Measurements from ENCODE around the gene ODR4.
A peak's percentile ranks its signal among the peaks of the same experiment; 100 is the strongest.
"Not testable (repeated sequence)": the region's sequence is repeated elsewhere in the genome, so short reads cannot be mapped to it uniquely, and the experiment has no call there.

Gene ODR4

DNA sequence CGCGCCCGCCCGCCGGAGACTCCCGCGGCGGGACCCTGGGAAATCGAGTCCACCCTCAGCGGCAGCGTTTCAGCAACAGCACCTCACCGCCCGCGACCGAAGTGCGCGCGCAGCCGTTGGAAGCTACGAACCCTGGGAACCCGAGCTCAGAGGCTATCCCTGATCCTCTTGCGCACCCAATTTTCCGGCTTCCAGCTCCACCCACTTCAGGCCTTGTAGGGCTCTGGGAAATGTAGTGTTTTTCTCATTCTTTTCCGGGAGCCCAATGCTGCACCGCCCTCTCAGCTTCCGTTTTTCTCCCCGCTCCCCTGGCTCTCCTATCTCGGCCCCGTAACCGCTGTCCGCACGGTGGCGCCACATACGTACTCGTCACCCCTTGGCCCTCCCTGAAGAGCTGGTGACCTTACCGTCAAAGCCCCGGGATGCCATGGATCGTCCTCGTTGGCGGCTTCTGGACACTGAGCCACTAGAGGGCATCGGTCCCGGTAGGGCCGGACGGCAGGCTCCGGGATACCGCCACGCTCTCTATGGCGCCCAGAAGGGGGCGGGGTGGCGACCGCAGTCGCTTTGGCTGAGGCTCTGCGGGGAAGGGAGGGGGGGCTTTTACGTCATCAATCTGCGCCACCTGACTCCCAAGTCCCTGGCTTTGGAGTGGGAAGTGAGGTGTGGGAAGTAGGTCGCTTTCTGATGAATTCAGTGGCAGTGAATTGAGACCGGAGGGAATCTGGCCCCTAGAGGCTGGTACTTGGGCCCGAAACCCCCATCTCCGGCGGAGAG lies at the start of gene ODR4, which contains the start of gene TPR:
ODR4 (plus strand) TSS at position 687 of the 777 bp plus-strand sequence. CDS start 3,948 bp downstream, outside the sequence.
TPR (minus strand) TSS at position 102 of the 777 bp plus-strand sequence. CDS start 225 bp downstream, outside the sequence.
- Histone ChIP-seq H3K36me3 (ENCODE audit: control insufficient read depth, insufficient read depth, low read length) (peaks cover 45% of the 10 kb centered on the region), H3K27ac (ENCODE audit: low read depth, low read length) (peak within 1 kb of the TSS; percentile 99)

GRCh38 chr1:186326009-186326408 lies 49.6 kb upstream of the ODR4 start:
- Histone ChIP-seq H3K27ac (ENCODE audit: low read depth, low read length) (no peak overlapping the region), H3K36me3 (ENCODE audit: control insufficient read depth, insufficient read depth, low read length) (peaks cover 95% of the 10 kb centered on the region), H3K9ac (ENCODE audit: low read depth, low read length) (no peak overlapping the region), H3K27me3 (ENCODE audit: control insufficient read depth, insufficient read depth, low read length) (no peaks in the 10 kb centered on the region), H3K4me1 (ENCODE audit: control insufficient read depth, insufficient read depth, low read length) (no peaks in the 10 kb centered on the region), H3K4me3 (ENCODE audit: low read depth, low read length) (no peak overlapping the region), H3K9me3 (ENCODE audit: control insufficient read depth, insufficient read depth, low read length) (no peaks in the 10 kb centered on the region)

More for the DNA sequence above, at the start of gene ODR4, which contains the start of gene TPR:
- peaks cover 4% of the 10 kb centered on the region; the same call in 1 of the 2 replicates for H3K4me1 ChIP-seq (ENCODE audit: control insufficient read depth, insufficient read depth, low read length)
- no peaks in the 10 kb centered on the region for H3K27me3 ChIP-seq (ENCODE audit: control insufficient read depth, insufficient read depth, low read length)
- H3K9me3 ChIP-seq (ENCODE audit: control insufficient read depth, insufficient read depth, low read length): no peaks in the 10 kb centered on the region
- peak within 1 kb of the TSS; percentile 95 for H3K9ac ChIP-seq (ENCODE audit: low read depth, low read length)
- H3K4me3 ChIP-seq (ENCODE audit: low read depth, low read length): peak within 1 kb of the TSS; percentile 97

- Histone ChIP-seq H3K36me3 (ENCODE audit: control insufficient read depth, insufficient read depth, low read length) (peaks cover 95% of the 10 kb centered on the region), H3K27ac (ENCODE audit: low read depth, low read length) (no peak overlapping the region), H3K9me3 (ENCODE audit: control insufficient read depth, insufficient read depth, low read length) (no peaks in the 10 kb centered on the region), H3K9ac (ENCODE audit: low read depth, low read length) (no peak overlapping the region), H3K4me1 (ENCODE audit: control insufficient read depth, insufficient read depth, low read length) (no peaks in the 10 kb centered on the region), H3K27me3 (ENCODE audit: control insufficient read depth, insufficient read depth, low read length) (no peaks in the 10 kb centered on the region), H3K4me3 (ENCODE audit: low read depth, low read length) (no peak overlapping the region)
Observed at GRCh38 chr1:186327331-186327730, 48.3 kb upstream of the ODR4 start.

- Histone ChIP-seq H3K9me3 (ENCODE audit: control insufficient read depth, insufficient read depth, low read length) (no peaks in the 10 kb centered on the region), H3K27ac (ENCODE audit: low read depth, low read length) (no peak overlapping the region), H3K27me3 (ENCODE audit: control insufficient read depth, insufficient read depth, low read length) (no peaks in the 10 kb centered on the region), H3K4me3 (ENCODE audit: low read depth, low read length) (no peak overlapping the region), H3K9ac (ENCODE audit: low read depth, low read length) (no peak overlapping the region), H3K4me1 (ENCODE audit: control insufficient read depth, insufficient read depth, low read length) (no peaks in the 10 kb centered on the region), H3K36me3 (ENCODE audit: control insufficient read depth, insufficient read depth, low read length) (peaks cover 96% of the 10 kb centered on the region)
Observed at GRCh38 chr1:186330758-186331157, 44.9 kb upstream of the ODR4 start.

- no peak overlapping the region for H3K9ac ChIP-seq (ENCODE audit: low read depth, low read length)
- no peak overlapping the region for H3K4me3 ChIP-seq (ENCODE audit: low read depth, low read length)
- H3K36me3 ChIP-seq (ENCODE audit: control insufficient read depth, insufficient read depth, low read length): peaks cover 98% of the 10 kb centered on the region
- no peak overlapping the region for H3K27ac ChIP-seq (ENCODE audit: low read depth, low read length)
- no peaks in the 10 kb centered on the region for H3K4me1 ChIP-seq (ENCODE audit: control insufficient read depth, insufficient read depth, low read length)
- H3K27me3 ChIP-seq (ENCODE audit: control insufficient read depth, insufficient read depth, low read length): no peaks in the 10 kb centered on the region
- H3K9me3 ChIP-seq (ENCODE audit: control insufficient read depth, insufficient read depth, low read length): no peaks in the 10 kb centered on the region
Observed at GRCh38 chr1:186337554-186337953, 38.1 kb upstream of the ODR4 start.

GRCh38 chr1:186340772-186341171 lies 34.9 kb upstream of the ODR4 start:
- no peaks in the 10 kb centered on the region for H3K27me3 ChIP-seq (ENCODE audit: control insufficient read depth, insufficient read depth, low read length)
- no peaks in the 10 kb centered on the region for H3K4me1 ChIP-seq (ENCODE audit: control insufficient read depth, insufficient read depth, low read length)
- peaks cover 98% of the 10 kb centered on the region for H3K36me3 ChIP-seq (ENCODE audit: control insufficient read depth, insufficient read depth, low read length)
- no peak overlapping the region for H3K9ac ChIP-seq (ENCODE audit: low read depth, low read length)
- no peak overlapping the region for H3K4me3 ChIP-seq (ENCODE audit: low read depth, low read length)
- H3K9me3 ChIP-seq (ENCODE audit: control insufficient read depth, insufficient read depth, low read length): no peaks in the 10 kb centered on the region
- no peak overlapping the region for H3K27ac ChIP-seq (ENCODE audit: low read depth, low read length)

DNA sequence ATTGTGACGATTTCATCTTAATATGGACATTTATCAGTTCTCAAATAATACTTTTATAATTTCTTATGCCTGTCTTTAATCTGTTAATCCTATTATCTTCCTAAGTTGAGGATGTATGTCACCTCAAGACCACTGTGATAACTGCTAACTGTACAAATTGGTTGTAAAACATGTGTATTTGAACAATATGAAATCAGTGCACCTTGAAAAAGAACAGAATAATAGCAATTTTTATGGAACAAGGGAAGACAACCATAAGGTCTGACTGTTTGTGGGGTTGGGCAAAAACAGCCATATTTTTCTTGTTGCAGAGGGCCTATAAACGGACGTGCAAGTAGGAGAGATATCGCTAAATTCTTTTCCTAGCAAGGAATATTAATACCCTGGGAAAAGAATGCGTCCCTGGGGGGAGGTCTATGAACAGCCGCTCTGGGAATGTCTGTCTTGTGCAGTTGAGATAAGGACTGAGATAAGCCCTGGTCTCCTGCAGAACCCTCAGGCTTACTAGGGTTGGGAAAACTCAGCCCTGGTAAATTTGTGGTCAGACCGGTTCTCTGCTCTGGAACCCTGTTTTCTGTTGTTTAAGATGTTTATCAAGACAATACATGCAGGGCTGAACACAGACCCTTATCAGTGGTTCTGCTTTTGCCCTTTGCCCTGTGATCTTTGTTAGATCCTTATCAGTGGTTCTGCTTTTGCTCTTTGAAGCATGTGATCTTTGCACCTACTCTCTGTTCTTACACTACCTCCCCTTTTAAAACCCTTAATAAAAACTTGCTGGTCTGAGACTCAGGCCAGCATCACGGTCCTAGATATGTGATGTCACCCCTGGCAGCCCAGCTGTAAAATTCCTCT lies 27.6 kb upstream of the ODR4 start:
- H3K4me1 ChIP-seq (ENCODE audit: control insufficient read depth, insufficient read depth, low read length); H3K9ac ChIP-seq (ENCODE audit: low read depth, low read length); H3K27ac ChIP-seq (ENCODE audit: low read depth, low read length); H3K4me3 ChIP-seq (ENCODE audit: low read depth, low read length); H3K9me3 ChIP-seq (ENCODE audit: control insufficient read depth, insufficient read depth, low read length); H3K27me3 ChIP-seq (ENCODE audit: control insufficient read depth, insufficient read depth, low read length): not testable (repeated sequence)
- peaks cover 97% of the 10 kb centered on the region for H3K36me3 ChIP-seq (ENCODE audit: control insufficient read depth, insufficient read depth, low read length)

DNA sequence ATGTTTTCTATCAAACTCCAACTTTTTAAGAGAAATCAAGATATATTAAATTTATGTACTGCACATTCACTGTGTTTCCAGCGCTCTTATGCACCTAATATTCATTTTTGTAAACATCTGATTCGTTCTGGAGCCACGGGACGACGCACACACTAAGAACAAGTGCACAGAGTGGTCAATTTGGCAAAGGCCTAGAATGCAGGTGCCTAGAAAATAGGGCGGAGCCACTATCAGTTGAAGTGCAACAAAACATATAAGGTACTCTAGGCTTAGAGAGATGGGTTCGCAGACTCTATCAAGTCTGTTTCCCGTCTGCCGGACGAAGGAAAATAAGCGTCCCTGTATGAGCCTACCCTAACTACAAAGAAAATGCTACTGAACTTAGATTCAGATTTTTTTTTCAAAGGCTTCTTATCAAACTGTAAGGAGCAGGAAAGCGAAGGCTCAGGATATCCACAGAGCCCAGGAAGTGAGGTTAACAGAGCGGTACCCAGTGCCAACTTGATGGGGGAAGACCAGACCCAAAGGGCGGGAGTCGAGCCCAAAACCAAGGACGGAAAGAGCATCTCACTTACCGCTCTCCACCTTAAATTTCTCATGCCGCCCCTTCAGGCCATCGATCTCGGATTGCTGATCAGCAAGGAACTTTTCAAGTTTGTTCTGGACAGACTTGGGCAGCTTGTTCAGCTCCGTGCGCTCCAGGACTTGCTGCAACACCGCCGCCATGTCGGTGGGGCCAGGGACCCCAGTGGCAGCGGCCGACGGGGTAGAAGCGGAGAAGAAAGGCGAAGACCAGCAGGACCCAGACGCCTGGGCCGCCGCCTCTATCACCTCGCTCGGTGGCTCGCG lies 1.1 kb upstream of the ODR4 start:
- Histone ChIP-seq H3K9me3 (ENCODE audit: control insufficient read depth, insufficient read depth, low read length) (no peaks in the 10 kb centered on the region), H3K27ac (ENCODE audit: low read depth, low read length) (peak overlapping the region; percentile 99), H3K36me3 (ENCODE audit: control insufficient read depth, insufficient read depth, low read length) (peaks cover 45% of the 10 kb centered on the region), H3K4me3 (ENCODE audit: low read depth, low read length) (peak overlapping the region; percentile 97), H3K9ac (ENCODE audit: low read depth, low read length) (peak overlapping the region; percentile 95), H3K4me1 (ENCODE audit: control insufficient read depth, insufficient read depth, low read length) (peaks cover 4% of the 10 kb centered on the region; the same call in 1 of the 2 replicates), H3K27me3 (ENCODE audit: control insufficient read depth, insufficient read depth, low read length) (no peaks in the 10 kb centered on the region)

GRCh38 chr1:186375929-186376319 lies 286 bp downstream of the ODR4 start:
- Histone ChIP-seq H3K36me3 (ENCODE audit: control insufficient read depth, insufficient read depth, low read length) (peaks cover 45% of the 10 kb centered on the region), H3K9ac (ENCODE audit: low read depth, low read length) (peak overlapping the region; percentile 95), H3K4me1 (ENCODE audit: control insufficient read depth, insufficient read depth, low read length) (peaks cover 4% of the 10 kb centered on the region; the same call in 1 of the 2 replicates), H3K9me3 (ENCODE audit: control insufficient read depth, insufficient read depth, low read length) (no peaks in the 10 kb centered on the region), H3K27me3 (ENCODE audit: control insufficient read depth, insufficient read depth, low read length) (no peaks in the 10 kb centered on the region), H3K4me3 (ENCODE audit: low read depth, low read length) (peak overlapping the region; percentile 97), H3K27ac (ENCODE audit: low read depth, low read length) (peak overlapping the region; percentile 99)

DNA sequence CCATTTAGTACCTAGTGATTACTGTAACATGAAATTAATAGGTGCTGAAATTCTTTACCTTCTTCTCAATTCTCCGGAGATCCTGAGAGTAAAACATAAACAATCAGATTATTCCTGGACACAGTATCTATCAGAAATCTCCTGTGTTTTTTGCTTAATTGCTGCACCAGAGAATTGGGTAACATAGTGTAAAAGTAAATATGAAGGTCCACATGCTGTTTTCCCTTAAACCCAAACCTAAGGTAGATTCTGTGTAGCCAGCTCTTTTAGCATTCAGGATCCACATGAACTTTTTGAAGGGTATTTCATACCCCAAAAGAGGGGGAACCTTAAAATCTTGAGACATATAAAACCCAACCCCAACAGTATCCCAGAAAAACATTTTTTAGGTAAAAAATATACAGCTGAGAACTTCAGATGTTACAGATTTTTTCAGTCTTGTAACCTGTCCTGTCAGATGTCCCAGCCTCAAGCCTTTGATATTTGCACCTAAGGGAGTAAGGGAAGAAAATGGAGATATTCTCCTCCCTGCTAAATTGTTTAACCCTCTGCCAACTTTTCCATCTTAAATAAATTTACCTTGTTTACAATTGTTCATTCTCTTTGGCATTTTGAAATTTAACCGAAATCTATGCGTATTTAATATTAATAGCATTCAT lies 11.2 kb downstream of the ODR4 start:
- Histone ChIP-seq H3K27ac (ENCODE audit: low read depth, low read length) (no peak overlapping the region), H3K9ac (ENCODE audit: low read depth, low read length) (no peak overlapping the region), H3K27me3 (ENCODE audit: control insufficient read depth, insufficient read depth, low read length) (no peaks in the 10 kb centered on the region), H3K4me3 (ENCODE audit: low read depth, low read length) (no peak overlapping the region), H3K9me3 (ENCODE audit: control insufficient read depth, insufficient read depth, low read length) (no peaks in the 10 kb centered on the region), H3K36me3 (ENCODE audit: control insufficient read depth, insufficient read depth, low read length) (peaks cover 91% of the 10 kb centered on the region), H3K4me1 (ENCODE audit: control insufficient read depth, insufficient read depth, low read length) (no peaks in the 10 kb centered on the region)
